ENCODE measurements around the gene CDKAL1. TPM values are rescaled to one million over a fixed set of nuclear protein-coding genes. Genes with fewer than 3 reads are reported as not detected.

CDKAL1 gene
- total RNA-seq, 4 donors from 2014 or later = 24.7 to 32.8 (median 29.8) TPM

DNA sequence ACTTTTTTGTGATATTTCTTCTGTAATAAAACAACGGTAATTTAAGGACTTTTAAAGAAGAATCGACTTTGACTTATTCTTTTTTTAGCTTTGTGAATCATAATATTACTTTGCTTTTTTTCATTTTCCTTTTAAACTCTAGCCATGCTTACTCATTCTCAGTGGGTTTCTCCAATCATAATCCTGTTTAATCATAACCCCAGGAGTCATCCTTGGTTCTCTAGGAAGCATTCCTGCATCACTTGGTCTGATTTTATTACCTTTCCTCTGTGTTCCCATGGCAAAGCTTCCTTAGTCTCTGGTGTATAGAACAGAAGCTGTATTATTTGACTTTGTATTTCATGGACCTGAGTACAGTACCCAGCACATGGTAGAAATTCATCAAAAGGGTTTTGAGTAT lies 223.5 kb downstream of the CDKAL1 start:
- no peak for TF ChIP-seq POLR2A (IDR thresholded peaks at IDR 0.05)
- TF ChIP-seq, protein P1, sequence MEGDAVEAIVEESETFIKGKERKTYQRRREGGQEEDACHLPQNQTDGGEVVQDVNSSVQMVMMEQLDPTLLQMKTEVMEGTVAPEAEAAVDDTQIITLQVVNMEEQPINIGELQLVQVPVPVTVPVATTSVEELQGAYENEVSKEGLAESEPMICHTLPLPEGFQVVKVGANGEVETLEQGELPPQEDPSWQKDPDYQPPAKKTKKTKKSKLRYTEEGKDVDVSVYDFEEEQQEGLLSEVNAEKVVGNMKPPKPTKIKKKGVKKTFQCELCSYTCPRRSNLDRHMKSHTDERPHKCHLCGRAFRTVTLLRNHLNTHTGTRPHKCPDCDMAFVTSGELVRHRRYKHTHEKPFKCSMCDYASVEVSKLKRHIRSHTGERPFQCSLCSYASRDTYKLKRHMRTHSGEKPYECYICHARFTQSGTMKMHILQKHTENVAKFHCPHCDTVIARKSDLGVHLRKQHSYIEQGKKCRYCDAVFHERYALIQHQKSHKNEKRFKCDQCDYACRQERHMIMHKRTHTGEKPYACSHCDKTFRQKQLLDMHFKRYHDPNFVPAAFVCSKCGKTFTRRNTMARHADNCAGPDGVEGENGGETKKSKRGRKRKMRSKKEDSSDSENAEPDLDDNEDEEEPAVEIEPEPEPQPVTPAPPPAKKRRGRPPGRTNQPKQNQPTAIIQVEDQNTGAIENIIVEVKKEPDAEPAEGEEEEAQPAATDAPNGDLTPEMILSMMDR (IDR thresholded peaks at IDR 0.05) = no peak
- H3K4me1 ChIP-seq = no peaks in the 10 kb centered on the region
- H3K9me3 ChIP-seq = no peaks in the 10 kb centered on the region
- intact Hi-C loops (cut with DNase I) = no loop called here
- no peak overlapping the region for H3K27ac ChIP-seq
- H3K36me3 ChIP-seq = no peaks in the 10 kb centered on the region
- H3K27me3 ChIP-seq = no peaks in the 10 kb centered on the region
- 89 to 90% methylated on average over 2 of the region's 2 CpGs for WGBS, 2 donors
- no peak overlapping the region for H3K4me3 ChIP-seq (replicated peaks in 1 of 3)
- DNase-seq = no peak

DNA sequence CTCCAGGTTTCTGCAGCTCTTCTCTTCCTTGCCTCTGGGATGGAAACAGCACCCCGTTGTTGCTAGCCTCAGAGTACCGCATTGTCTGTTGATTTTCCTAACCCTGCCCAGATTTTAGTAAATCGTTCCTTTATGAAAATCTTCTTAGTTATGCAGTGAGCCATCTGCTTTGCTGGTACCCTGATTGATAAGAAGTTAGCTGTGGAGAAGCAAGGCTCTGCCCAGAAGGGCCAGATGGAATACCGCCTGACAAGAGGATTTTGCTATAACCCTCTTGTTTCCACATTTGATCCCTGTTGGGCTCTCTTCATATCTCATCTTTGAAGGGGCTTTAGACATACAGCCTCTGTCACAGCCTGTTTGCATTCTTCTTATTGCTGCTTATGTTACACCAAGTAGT lies 229.0 kb downstream of the CDKAL1 start:
- Histone ChIP-seq H3K27ac (no peak overlapping the region), H3K4me1 (no peaks in the 10 kb centered on the region), H3K36me3 (no peaks in the 10 kb centered on the region), H3K9me3 (no peaks in the 10 kb centered on the region), H3K27me3 (no peaks in the 10 kb centered on the region), H3K4me3 (replicated peaks in 1 of 3) (no peak overlapping the region)
- 93 to 95% methylated on average over 4 of the region's 4 CpGs for WGBS, 2 donors
- no peak for DNase-seq
- TF ChIP-seq, protein P1 (IDR thresholded peaks at IDR 0.05) = no peak
- no peak for TF ChIP-seq POLR2A (IDR thresholded peaks at IDR 0.05)
- intact Hi-C loops (cut with DNase I) = no loop called here

DNA sequence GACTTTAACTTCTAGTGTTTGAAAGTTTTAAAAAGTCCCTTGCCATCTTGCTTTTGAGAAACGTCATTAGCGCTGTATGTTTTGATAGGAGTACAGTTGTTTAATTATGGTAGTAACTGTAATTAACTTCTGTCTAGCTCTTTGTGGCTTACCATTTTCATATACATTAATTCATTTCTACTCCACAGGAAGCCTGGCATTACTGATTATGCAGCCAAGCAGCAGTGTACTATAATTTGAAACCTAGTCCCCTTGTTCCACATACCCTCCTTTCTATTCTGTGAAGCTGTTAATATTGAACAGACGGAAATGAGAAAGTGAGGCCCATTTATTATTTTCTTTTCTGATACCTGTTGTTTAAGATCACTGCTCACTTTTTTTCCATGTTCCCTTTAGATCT lies 235.4 kb downstream of the CDKAL1 start:
- intact Hi-C loops (cut with DNase I) = no loop called here
- Histone ChIP-seq H3K4me1 (no peaks in the 10 kb centered on the region), H3K27ac (no peak overlapping the region), H3K36me3 (no peaks in the 10 kb centered on the region), H3K4me3 (replicated peaks in 1 of 3) (no peak overlapping the region), H3K27me3 (no peaks in the 10 kb centered on the region), H3K9me3 (no peaks in the 10 kb centered on the region)
- no peak for TF ChIP-seq POLR2A (IDR thresholded peaks at IDR 0.05)
- TF ChIP-seq, protein P1 (IDR thresholded peaks at IDR 0.05) = no peak
- no peak for DNase-seq
- 96 to 97% methylated on average over 3 of the region's 3 CpGs for WGBS, 2 donors

DNA sequence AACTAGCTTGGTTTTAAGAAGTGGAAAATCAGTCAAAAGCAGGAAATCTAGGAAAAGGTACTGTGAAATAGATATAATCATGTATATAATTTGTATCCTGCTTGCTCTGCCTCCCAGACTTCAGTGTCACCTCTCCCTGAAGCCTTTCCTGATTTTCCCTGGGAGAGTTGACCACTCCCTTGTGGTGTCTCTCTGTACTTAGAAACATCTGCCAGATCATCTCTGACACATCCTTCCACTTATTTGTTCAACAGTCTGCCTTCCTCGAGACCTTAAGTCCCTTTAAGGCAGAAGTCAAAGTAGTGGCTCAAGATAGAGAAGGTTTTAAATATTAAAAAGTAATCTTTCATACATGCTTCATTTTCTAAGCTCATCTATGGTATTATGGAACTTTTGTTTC lies 236.5 kb downstream of the CDKAL1 start:
- H3K36me3 ChIP-seq = no peaks in the 10 kb centered on the region
- H3K27me3 ChIP-seq = no peaks in the 10 kb centered on the region
- intact Hi-C loops (cut with DNase I) = no loop called here
- no peak overlapping the region for H3K27ac ChIP-seq
- TF ChIP-seq POLR2A (IDR thresholded peaks at IDR 0.05) = no peak
- TF ChIP-seq, protein P1 (IDR thresholded peaks at IDR 0.05) = no peak
- 71 to 91% methylated on average over 1 of the region's 1 CpG for WGBS, 2 donors
- H3K4me3 ChIP-seq (replicated peaks in 1 of 3) = no peak overlapping the region
- H3K9me3 ChIP-seq = no peaks in the 10 kb centered on the region
- no peak for DNase-seq
- H3K4me1 ChIP-seq = no peaks in the 10 kb centered on the region

DNA sequence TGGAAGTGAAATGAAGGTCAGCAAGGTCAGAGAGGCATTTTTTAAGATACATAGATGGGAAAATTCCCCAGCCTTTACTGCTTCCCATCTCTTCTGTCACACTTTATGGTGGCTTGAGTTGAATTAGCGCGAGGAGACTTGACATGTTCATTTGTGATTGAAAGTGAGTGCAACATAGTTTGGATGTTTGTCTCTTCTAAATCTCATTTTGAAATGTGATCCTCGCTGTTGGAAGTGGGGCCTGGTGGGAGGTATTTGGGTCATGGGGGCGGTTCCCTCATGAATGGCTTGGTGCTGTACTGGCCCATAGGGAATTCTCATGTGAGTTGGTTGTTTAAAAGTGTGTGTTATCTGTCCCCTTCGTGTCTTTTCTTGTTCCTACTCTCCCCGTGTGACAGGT lies 237.2 kb downstream of the CDKAL1 start:
- Histone ChIP-seq H3K4me3 (replicated peaks in 1 of 3) (no peak overlapping the region), H3K4me1 (no peaks in the 10 kb centered on the region), H3K27me3 (no peaks in the 10 kb centered on the region), H3K36me3 (no peaks in the 10 kb centered on the region), H3K27ac (no peak overlapping the region), H3K9me3 (no peaks in the 10 kb centered on the region)
- 85 to 94% methylated on average over 6 of the region's 6 CpGs for WGBS, 2 donors
- TF ChIP-seq POLR2A (IDR thresholded peaks at IDR 0.05) = no peak
- TF ChIP-seq, protein P1 (IDR thresholded peaks at IDR 0.05) = no peak
- no peak for DNase-seq
- intact Hi-C loops (cut with DNase I) = no loop called here
